WTC11 (cell line): ENCODE results near the gene TRMU.

ENCODE experiments used
- ARID4B ChIP-seq: sonication (generic); formaldehyde crosslinking; IDR thresholded peaks from 2 replicates; pipeline ENCODE4 v1.8.0; 2023; ENCODE audit warnings: missing genetic modification reagents, mild to moderate bottlenecking, borderline replicate concordance
- CBFB ChIP-seq: sonication (generic); formaldehyde crosslinking; IDR thresholded peaks from 2 replicates; pipeline ENCODE4 v1.8.1; 2022; ENCODE audit warnings: mild to moderate bottlenecking, low read depth, missing genetic modification reagents
- CREB1 ChIP-seq: sonication (generic); formaldehyde crosslinking; IDR thresholded peaks from 2 replicates; pipeline ENCODE4 v1.8.0; 2023; ENCODE audit warnings: mild to moderate bottlenecking, missing genetic modification reagents
- ETV6 ChIP-seq: sonication (generic); formaldehyde crosslinking; IDR thresholded peaks from 2 replicates; pipeline ENCODE4 v1.8.1; 2022; ENCODE audit warnings: mild to moderate bottlenecking, missing genetic modification reagents
- MYBL2 ChIP-seq: sonication (generic); formaldehyde crosslinking; IDR thresholded peaks from 2 replicates; pipeline ENCODE4 v1.8.1; 2023; ENCODE audit warnings: mild to moderate bottlenecking, moderate library complexity, missing genetic modification reagents
- NFE2L1 ChIP-seq: sonication (generic); formaldehyde crosslinking; IDR thresholded peaks from 2 replicates; pipeline ENCODE4 v1.8.1; 2023; ENCODE audit warnings: missing genetic modification reagents
- SP1 ChIP-seq: sonication (generic); formaldehyde crosslinking; conservative IDR thresholded peaks from 2 replicates; pipeline ENCODE4 v1.8.1; 2022; ENCODE audit warnings: missing genetic modification reagents
- TP53 ChIP-seq: sonication (generic); formaldehyde crosslinking; IDR thresholded peaks from 2 replicates; pipeline ENCODE4 v1.8.1; 2023; ENCODE audit warnings: mild to moderate bottlenecking, missing genetic modification reagents
- ZBTB21 ChIP-seq: sonication (generic); formaldehyde crosslinking; IDR thresholded peaks from 2 replicates; pipeline ENCODE4 v1.8.1; 2023; ENCODE audit warnings: mild to moderate bottlenecking, missing genetic modification reagents, borderline replicate concordance
- ZNF512 ChIP-seq: sonication (generic); formaldehyde crosslinking; IDR thresholded peaks from 2 replicates; pipeline ENCODE4 v1.8.1; 2022; ENCODE audit warnings: missing genetic modification reagents, borderline replicate concordance
- ZSCAN18 ChIP-seq: fragments of 250-450 bp; sonication (Bioruptor Pico); IDR thresholded peaks from 2 replicates; pipeline ENCODE4 v2.1.2; 2022; ENCODE audit warnings: mild to moderate bottlenecking, moderate library complexity
- TF ChIP-seq, protein P1 (sequence below): fragments of 200-600 bp; IDR thresholded peaks from 2 replicates; pipeline ENCODE4 v1.8.0; 2022; ENCODE audit warnings: antibody characterized with exemption
- TF ChIP-seq, protein P2 (sequence below): sonication (generic); formaldehyde crosslinking; IDR thresholded peaks from 2 replicates; pipeline ENCODE4 v1.8.0; 2022; ENCODE audit warnings: mild to moderate bottlenecking, missing genetic modification reagents
- TF ChIP-seq, protein P3 (sequence below): sonication (generic); formaldehyde crosslinking; IDR thresholded peaks from 2 replicates; pipeline ENCODE4 v1.8.1; 2023; ENCODE audit warnings: mild to moderate bottlenecking, missing genetic modification reagents, borderline replicate concordance

GRCh38 chr22:46362934-46363515 is 27.5 kb downstream of the TRMU start:
- TF ChIP-seq SP1 (CRISPR knock-in tag) (no peak), MYBL2 (no peak), ZBTB21 (CRISPR knock-in tag) (no peak), CREB1 (CRISPR knock-in tag) (no peak), ETV6 (CRISPR knock-in tag) (no peak), NFE2L1 (CRISPR knock-in tag) (no peak), CBFB (CRISPR knock-in tag) (no peak), ZSCAN18 (CRISPR knock-in tag) (no peak), TP53 (CRISPR knock-in tag) (no peak), ARID4B (CRISPR knock-in tag) (no peak), ZNF512 (CRISPR knock-in tag) (no peak)
- TF ChIP-seq, protein P1, sequence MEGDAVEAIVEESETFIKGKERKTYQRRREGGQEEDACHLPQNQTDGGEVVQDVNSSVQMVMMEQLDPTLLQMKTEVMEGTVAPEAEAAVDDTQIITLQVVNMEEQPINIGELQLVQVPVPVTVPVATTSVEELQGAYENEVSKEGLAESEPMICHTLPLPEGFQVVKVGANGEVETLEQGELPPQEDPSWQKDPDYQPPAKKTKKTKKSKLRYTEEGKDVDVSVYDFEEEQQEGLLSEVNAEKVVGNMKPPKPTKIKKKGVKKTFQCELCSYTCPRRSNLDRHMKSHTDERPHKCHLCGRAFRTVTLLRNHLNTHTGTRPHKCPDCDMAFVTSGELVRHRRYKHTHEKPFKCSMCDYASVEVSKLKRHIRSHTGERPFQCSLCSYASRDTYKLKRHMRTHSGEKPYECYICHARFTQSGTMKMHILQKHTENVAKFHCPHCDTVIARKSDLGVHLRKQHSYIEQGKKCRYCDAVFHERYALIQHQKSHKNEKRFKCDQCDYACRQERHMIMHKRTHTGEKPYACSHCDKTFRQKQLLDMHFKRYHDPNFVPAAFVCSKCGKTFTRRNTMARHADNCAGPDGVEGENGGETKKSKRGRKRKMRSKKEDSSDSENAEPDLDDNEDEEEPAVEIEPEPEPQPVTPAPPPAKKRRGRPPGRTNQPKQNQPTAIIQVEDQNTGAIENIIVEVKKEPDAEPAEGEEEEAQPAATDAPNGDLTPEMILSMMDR, result no peak
- TF ChIP-seq, protein P2, sequence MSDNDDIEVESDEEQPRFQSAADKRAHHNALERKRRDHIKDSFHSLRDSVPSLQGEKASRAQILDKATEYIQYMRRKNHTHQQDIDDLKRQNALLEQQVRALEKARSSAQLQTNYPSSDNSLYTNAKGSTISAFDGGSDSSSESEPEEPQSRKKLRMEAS, result no peak
- TF ChIP-seq, protein P3, sequence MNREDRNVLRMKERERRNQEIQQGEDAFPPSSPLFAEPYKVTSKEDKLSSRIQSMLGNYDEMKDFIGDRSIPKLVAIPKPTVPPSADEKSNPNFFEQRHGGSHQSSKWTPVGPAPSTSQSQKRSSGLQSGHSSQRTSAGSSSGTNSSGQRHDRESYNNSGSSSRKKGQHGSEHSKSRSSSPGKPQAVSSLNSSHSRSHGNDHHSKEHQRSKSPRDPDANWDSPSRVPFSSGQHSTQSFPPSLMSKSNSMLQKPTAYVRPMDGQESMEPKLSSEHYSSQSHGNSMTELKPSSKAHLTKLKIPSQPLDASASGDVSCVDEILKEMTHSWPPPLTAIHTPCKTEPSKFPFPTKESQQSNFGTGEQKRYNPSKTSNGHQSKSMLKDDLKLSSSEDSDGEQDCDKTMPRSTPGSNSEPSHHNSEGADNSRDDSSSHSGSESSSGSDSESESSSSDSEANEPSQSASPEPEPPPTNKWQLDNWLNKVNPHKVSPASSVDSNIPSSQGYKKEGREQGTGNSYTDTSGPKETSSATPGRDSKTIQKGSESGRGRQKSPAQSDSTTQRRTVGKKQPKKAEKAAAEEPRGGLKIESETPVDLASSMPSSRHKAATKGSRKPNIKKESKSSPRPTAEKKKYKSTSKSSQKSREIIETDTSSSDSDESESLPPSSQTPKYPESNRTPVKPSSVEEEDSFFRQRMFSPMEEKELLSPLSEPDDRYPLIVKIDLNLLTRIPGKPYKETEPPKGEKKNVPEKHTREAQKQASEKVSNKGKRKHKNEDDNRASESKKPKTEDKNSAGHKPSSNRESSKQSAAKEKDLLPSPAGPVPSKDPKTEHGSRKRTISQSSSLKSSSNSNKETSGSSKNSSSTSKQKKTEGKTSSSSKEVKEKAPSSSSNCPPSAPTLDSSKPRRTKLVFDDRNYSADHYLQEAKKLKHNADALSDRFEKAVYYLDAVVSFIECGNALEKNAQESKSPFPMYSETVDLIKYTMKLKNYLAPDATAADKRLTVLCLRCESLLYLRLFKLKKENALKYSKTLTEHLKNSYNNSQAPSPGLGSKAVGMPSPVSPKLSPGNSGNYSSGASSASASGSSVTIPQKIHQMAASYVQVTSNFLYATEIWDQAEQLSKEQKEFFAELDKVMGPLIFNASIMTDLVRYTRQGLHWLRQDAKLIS (CRISPR knock-in tag), result no peak
